ENCODE measurements around the gene ACP4.
"Not testable (repeated sequence)": the region's sequence is repeated elsewhere in the genome, so short reads cannot be mapped to it uniquely, and the experiment has no call there.

Gene ACP4, protein sequence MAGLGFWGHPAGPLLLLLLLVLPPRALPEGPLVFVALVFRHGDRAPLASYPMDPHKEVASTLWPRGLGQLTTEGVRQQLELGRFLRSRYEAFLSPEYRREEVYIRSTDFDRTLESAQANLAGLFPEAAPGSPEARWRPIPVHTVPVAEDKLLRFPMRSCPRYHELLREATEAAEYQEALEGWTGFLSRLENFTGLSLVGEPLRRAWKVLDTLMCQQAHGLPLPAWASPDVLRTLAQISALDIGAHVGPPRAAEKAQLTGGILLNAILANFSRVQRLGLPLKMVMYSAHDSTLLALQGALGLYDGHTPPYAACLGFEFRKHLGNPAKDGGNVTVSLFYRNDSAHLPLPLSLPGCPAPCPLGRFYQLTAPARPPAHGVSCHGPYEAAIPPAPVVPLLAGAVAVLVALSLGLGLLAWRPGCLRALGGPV

DNA sequence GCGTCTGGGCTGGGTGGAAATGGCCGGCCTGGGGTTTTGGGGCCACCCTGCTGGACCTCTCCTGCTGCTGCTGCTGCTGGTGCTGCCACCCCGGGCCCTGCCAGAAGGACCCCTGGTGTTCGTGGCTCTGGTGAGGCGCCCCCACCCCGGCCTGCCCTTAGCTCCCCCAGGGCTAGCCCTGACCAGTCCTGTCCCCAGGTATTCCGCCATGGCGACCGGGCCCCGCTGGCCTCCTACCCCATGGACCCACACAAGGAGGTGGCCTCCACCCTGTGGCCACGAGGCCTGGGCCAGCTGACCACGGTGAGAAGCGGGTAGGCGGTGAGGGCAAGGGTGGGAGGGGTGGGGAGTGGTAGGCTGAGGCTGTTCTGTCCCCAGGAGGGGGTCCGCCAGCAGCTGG is at the start of gene ACP4:
Gene ACP4, plus strand, starts transcription at position 20 of the 400 bp plus-strand sequence. Its CDS starts 0 bp downstream, at position 20.
- DNase-seq = no peak

DNA sequence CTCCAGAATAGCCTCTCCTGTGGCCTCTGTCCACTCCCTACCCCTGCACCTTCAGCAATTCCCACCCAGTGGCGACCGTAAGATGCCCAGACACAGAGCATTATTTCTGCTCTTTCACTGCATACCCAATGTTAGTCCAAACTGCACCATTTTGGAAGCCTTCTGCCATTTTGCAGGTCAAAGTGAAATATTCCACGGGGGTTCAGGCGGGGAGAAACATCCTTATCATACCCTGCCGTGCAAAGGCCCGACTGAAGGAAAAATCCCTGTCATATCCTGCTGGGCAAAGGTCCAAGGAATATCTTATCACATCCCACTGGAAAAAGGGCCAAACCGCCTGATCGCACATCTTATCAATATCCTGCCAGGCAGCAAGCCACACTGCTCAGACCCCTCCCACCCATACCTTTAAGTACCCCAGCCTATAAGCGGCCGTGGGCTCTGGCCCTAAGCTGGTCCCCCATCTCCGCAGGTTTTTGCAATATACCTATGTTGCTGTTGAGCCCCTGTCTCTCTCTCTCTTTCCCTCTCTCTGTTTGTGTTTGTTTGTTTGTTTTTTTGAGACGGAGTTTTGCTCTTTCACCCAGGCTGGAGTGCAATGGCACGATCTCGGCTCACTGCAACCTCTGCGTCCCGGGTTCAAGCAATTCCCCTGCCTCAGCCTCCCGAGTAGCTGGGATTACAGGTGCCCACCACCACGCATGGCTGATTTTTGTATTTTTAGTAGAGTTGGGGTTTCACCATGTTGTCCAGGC is 48.9 kb upstream of the ACP4 start:
- no peak for DNase-seq

- DNase-seq = no peak
Measured at GRCh38 chr19:50743537-50743936, 46.7 kb upstream of the ACP4 start.

DNA sequence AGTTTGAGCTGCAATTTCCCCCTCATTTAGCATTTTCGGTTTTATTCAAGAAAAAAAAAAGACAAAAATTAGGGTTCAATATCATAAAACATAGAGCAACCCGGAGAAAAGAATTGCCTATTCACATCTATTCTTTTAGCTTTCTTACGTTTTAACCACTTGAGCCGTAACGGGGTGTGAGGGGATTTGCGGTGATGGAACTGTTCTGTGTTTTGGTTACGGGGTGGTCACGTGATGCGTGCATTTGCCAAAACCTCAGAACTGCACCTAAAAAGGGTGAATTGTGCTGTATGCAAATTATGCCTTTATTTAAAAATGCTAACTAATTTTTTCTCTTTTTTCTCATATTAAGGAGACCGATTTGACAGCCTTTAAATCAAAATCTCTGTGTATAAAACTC is 45.0 kb upstream of the ACP4 start:
- no peak for DNase-seq

GRCh38 chr19:50747141-50747540 is 43.1 kb upstream of the ACP4 start:
- DNase-seq = not testable (repeated sequence)

GRCh38 chr19:50749490-50749889 is 40.7 kb upstream of the ACP4 start:
- DNase-seq = no peak

GRCh38 chr19:50750010-50750409 is 40.2 kb upstream of the ACP4 start:
- no peak for DNase-seq

- DNase-seq = no peak
Measured at GRCh38 chr19:50753879-50754278, 36.3 kb upstream of the ACP4 start.

DNA sequence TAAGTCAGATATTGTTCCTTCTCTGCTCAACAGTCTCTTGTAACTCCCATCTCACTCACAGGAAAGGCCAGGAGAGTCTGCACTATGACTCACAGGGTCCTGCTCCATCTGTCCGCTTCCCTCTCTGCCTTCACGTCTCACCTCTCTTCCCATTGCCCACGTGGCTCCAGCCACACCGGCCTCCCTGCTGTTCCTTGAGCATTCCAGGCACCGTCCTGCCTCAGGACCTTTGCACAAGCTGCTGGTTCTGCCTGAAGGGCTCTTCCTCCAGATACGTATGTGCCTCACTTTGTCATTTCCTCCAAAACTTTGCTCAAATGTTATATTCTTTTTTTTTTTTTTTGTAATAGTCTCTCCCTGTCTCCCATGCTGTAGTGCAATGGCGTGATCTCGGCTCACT is 34.0 kb upstream of the ACP4 start:
- not testable (repeated sequence) for DNase-seq

GRCh38 chr19:50757624-50758023 is 32.6 kb upstream of the ACP4 start:
- not testable (repeated sequence) for DNase-seq

DNA sequence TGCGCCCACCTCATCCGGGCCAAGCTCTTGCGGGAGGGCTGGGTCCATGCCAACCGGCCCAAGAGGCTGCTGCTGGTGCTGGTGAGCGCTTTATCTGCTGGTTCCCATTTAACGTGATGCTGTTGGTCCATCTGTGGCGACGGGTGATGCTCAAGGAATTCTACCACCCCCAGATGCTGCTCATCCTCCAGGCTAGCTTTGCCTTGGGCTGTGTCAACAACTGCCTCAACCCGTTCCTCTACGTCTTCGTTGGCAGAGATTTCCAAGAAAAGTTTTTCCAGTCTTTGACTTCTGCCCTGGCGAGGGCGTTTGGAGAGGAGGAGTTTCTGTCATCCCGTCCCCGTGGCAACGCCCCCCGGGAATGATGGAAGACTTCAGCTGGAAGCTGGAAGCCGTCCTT is 31.1 kb upstream of the ACP4 start:
- DNase-seq = not testable (repeated sequence)

GRCh38 chr19:50759886-50760285 is 30.3 kb upstream of the ACP4 start:
- DNase-seq = no peak

DNA sequence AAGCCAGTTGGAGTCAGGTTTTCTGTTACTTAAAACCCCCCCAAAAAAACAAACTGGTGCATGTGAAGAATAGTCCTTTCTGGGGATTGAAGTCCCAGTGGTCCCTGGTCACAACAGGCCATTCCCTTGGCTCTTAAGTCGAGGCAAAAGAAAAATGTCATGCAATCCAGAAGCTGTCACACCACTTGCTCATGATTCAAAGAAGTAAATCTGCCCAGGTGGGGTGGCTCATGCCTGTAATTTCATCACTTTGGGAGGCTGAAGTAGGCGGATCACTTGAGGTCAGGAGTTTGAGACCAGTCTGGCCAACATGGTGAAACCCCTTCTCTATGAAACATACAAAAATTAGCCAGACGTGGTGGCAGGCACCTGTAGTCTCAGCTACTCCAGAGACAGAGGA is 28.7 kb upstream of the ACP4 start:
- DNase-seq = not testable (repeated sequence)

DNA sequence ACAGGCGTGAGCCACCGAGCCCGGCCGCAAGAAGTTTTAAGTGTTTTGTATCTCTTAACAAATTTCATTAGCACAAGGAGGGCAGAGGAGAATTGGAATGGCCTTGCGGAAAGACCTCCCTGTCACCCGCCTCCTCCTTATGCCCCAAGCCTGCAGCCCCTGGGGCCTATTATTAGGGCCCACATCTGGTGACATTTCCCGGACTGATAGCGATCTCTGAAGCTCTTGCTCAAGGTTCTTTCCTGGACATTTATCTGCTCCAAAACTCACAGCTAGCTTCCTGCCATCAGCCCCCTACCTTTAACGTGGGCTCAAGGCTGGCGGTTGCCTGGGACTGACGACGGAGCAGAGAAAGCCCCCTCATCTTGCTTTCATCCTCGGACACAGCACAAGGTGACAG is 26.7 kb upstream of the ACP4 start:
- DNase-seq = not testable (repeated sequence)

GRCh38 chr19:50764409-50764808 is 25.8 kb upstream of the ACP4 start:
- no peak for DNase-seq

GRCh38 chr19:50766746-50767145 is 23.5 kb upstream of the ACP4 start:
- DNase-seq = not testable (repeated sequence)

DNA sequence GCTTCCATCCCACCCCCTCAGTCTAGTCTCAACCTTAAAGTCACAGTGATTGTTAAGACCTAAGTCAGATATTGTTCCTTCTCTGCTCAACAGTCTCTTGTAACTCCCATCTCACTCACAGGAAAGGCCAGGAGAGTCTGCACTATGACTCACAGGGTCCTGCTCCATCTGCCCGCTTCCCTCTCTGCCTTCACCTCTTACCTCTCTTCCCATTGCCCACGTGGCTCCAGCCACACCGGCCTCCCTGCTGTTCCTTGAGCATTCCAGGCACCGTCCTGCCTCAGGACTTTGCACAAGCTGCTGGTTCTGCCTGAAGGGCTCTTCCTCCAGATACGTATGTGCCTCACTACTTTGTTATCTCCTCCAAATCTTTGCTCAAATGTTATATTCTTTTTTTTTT is 23.0 kb upstream of the ACP4 start:
- peak; percentile 95 for DNase-seq

- DNase-seq = no peak
Measured at GRCh38 chr19:50768277-50768676, 21.9 kb upstream of the ACP4 start.

DNA sequence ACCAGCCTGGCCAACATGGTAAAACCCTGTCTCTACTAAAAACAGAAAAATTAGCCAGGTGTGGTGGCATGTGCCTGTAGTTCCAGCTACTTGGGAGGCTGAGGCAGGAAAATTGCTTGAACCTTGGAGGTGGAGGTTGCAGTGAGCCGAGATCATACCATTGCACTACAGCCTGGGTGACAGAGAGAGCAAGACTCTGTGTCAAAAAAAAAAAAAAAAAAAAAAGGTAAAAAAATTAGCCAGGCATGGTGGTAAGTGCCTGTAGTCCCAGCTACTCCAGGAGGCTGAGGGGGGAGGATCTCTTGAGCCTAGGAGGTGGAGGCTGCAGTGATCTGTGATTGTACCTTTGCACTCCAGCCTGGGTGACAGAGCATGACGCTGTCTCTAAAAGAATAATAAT is 20.1 kb upstream of the ACP4 start, which contains the start of gene GPR32:
Gene GPR32, plus strand, starts transcription at position 301 of the 400 bp plus-strand sequence. CDS start 137 bp downstream, outside the sequence.
- not testable (repeated sequence) for DNase-seq

DNA sequence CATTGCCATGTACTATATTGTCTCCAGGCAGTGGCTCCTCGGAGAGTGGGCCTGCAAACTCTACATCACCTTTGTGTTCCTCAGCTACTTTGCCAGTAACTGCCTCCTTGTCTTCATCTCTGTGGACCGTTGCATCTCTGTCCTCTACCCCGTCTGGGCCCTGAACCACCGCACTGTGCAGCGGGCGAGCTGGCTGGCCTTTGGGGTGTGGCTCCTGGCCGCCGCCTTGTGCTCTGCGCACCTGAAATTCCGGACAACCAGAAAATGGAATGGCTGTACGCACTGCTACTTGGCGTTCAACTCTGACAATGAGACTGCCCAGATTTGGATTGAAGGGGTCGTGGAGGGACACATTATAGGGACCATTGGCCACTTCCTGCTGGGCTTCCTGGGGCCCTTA is 19.3 kb upstream of the ACP4 start:
- no peak for DNase-seq

DNA sequence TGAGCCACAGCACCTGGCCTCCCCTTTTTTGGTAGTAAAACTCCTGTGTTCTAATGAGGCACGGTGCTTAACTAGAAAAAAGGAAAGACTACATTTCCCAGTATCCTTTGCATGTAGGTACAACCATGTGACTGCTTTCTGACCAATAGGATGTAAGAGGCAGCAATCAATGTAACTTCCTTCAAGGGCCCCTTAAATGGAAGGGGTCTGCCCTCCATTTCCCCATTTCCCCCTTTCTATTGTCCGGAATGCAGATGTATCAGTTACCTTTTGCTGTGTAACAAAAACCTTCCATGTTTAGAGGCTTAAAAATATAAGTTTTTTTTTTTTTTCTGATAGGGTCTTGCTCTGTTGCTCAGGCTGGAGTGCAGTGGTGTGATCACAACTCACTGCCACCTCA is 17.7 kb upstream of the ACP4 start:
- no peak for DNase-seq

- DNase-seq = not testable (repeated sequence)
Measured at GRCh38 chr19:50772912-50773311, 17.3 kb upstream of the ACP4 start.

GRCh38 chr19:50773454-50773853 is 16.8 kb upstream of the ACP4 start:
- DNase-seq = not testable (repeated sequence)

DNA sequence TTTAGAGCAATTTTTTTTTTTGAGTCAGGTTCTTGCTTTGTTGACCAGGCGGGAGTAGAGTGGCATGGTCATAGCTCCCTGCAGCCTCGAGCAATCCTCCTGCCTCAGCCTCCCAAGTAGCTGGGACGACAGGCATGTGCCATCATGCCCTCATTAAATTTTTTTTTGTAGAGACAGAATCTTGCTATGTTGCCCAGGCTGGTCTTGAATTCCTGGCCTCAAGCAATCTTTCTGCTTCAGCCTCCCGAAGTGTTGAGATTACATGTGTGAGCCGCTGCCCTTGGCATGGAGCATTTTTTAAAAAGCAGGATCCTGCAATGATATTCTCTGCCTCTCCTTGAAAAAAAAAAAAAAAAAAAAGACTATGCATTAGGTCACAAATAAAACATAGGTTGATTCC is 14.1 kb upstream of the ACP4 start:
- no peak for DNase-seq

All from islet precursor cell (in vitro differentiated cells).